NT2/D1 (cell line): ENCODE measurements around the gene SMS.

ENCODE experiments used
- SUZ12 ChIP-seq: IDR thresholded peaks from 2 replicates; pipeline ENCODE4 v1.6.1; 2011; ENCODE audit not compliant: insufficient read length, insufficient read depth; ENCODE audit errors: extremely low read depth
- YY1 ChIP-seq: IDR thresholded peaks from 2 replicates; pipeline ENCODE4 v1.6.1; 2011; ENCODE audit not compliant: insufficient read length, insufficient read depth
- ZNF274 ChIP-seq: IDR thresholded peaks from 2 replicates; pipeline ENCODE4 v1.6.1; 2011; ENCODE audit warnings: mild to moderate bottlenecking, low read depth, low read length

GRCh38 chrX:22012051-22012450 is 71.5 kb downstream of the SMS start:
- no peak for TF ChIP-seq YY1
- no peak for TF ChIP-seq SUZ12
- TF ChIP-seq ZNF274 = no peak
